KG1 (cell line): ENCODE results near the gene RFC5.
"Not testable (repeated sequence)": the region's sequence is repeated elsewhere in the genome, so short reads cannot be mapped to it uniquely, and the experiment has no call there.

Experiments
- DNase-seq: peaks from one replicate; lab custom pipeline; 2025; lab: John Stamatoyannopoulos, UW

Gene RFC5

DNA sequence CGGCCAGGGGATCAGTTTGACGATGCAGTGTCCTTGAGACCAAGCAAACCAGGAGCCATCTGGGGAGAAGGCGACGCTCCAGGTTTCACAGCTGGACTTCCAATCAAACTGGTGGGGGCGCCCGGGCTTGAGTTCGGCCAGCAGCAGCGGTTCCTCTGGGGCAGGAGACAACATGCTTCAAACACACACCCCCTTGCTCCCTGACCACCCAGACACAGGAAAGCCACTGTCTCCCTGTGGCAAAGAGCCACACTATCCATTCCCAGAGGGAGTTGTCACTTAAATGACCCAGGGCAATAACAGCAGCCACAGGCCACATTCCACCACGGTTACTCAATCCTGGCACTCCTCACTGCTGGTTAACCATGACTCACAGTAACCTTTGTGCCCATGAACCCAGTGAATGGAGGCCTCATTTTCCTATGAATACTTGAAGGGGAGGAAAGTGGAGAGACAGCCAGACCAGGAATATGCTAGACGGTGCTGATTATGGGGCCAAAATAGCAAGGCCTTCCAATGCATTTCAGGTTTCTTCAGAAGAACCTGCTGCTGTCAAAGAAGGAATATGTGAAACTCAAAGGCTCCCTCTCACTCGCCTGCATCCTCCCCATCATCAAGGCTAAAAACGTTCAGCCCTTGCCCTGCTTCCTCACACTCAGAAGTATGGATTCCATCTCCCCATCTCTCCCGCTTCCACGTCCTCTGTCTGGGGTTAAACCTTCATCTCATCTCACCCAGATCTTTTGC lies 36.0 kb downstream of the RFC5 start:
- DNase-seq = no peak

DNA sequence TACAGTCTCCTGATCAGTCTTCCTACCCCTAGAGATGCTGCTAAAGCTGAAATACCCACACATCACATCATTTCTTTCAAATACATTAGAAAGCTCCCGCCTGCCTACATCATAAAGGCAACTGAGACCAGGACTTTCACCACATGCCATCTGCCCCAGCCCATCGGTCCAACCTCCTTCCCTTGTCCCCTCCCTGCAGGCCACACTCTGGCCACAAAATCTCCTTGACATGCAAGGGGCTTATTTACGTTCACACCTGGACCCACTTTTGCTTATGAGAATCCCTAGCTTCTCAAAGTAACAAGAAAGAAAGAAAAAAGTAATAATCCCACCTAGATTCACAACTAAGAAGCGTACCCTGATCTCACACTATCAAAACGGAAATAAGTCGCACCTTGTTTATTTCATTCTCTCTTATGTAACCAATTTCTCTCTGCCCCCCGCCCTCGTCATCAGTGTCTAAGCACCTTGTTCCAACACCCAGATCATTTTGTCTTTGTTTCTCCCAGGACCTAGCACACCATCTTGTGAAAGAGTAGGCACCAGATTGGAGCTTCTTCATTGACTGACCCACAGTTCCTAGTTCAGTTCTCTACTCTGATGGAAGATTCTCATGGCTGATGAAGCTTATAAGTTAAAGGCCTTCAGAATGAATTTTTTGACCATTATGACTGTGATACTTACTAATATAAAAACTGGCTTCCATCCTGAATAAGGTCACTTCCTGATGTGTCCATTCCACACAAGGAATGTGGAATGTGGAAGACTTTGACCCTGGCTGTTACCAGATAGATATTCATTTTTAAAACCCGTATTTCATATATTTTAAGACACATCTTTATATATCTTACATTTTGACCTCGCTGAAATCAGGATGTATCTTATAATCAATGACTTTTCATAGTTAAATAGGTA lies 36.8 kb downstream of the RFC5 start:
- no peak for DNase-seq

DNA sequence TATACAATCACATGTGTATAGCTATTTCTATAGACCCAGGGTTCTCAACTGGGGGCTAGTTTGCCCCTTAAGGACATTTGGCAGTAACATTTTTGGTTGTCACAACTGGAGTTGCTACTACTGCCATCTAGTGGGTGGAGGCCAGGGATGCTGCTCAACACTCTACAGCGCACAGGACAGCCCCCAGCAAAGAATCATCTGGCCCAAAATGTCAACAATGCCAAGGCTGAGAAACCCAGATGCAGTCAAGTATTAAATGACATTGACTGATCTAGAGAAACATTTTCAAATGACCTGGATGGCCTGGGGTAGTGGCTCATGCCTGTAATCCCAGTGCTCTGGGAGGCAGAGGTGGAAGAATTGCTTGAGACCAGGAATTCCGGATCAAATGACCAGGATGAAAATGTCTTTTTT lies 38.6 kb downstream of the RFC5 start:
- DNase-seq = peak; percentile 59

DNA sequence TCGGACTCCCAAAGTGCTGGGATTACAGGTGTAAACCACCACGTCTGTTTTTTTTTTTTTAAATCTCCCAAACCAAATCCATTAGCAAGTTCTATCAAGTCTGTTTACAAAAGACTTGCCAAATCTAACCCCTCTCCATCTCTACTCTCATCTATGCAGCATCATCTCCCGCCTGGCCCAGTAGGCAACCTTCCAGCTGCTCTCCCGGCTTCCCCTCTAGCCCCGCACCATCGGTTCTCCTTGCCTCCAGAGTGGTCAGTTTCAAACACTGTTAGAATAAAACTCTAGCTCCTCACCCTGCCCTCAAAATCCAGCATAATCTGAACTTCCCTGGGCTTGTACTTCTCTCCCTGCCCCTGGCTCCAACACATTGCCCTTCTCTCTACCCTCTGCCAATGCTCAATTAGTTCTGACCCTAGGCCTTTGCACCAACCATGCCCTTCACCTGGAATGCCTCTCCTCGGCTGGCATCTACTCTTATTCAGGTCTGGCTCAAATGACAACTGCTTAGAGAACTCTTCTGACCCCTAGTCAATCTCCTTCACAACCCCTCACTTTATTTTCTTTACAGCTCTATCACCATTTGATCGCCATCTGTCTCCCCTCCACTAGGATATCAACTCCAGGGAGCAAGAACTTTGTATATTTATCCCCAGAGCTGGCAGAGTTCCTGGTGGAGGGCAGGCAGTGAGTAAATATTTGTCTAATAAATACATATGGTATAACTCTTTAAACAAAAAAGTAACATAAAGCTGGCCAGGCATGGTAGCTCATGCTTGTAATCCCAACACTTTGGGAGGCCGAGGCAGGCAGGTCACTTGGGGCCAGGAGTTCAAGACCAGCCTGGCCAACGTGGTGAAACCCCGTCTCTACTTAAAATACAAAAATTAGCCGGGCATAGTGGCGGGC lies 39.6 kb downstream of the RFC5 start:
- no peak for DNase-seq

DNA sequence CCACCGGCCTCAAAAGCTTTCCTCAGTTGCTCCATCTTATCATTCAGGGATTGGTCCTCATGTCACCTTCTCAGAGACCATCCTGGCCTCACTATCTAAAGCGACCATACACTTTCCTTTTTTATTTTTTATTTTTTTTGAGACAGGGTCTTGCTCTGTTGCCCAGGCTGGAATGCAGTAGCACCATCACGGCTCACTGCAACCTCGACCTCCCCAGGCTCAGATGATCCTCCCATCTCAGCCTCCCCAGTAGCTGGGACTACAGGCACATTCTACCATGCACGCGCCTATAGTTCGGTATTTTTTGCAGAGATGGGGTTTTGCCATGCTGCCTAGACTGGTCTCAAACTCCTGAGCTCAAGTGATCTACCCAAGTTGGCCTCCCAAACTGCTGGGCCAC lies 41.7 kb downstream of the RFC5 start:
- no peak for DNase-seq

DNA sequence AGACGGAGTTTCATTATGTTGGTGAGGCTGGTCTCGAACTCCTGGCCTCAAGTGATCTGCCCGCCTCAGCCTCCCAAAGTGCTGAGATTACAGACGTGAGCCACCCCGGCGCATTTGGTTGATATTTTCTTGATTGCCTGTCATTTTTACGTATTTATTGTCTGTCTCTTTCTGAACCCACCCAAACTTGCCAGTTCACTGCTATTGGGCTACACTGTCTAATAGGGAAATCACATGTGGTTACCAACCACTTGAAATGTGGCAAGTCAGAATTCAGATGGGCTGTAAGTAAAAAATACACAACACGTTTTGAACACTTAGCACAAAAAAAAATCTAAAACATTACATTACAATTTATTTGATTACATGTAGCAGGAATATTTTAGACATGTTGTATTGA lies 42.4 kb downstream of the RFC5 start:
- DNase-seq = no peak

DNA sequence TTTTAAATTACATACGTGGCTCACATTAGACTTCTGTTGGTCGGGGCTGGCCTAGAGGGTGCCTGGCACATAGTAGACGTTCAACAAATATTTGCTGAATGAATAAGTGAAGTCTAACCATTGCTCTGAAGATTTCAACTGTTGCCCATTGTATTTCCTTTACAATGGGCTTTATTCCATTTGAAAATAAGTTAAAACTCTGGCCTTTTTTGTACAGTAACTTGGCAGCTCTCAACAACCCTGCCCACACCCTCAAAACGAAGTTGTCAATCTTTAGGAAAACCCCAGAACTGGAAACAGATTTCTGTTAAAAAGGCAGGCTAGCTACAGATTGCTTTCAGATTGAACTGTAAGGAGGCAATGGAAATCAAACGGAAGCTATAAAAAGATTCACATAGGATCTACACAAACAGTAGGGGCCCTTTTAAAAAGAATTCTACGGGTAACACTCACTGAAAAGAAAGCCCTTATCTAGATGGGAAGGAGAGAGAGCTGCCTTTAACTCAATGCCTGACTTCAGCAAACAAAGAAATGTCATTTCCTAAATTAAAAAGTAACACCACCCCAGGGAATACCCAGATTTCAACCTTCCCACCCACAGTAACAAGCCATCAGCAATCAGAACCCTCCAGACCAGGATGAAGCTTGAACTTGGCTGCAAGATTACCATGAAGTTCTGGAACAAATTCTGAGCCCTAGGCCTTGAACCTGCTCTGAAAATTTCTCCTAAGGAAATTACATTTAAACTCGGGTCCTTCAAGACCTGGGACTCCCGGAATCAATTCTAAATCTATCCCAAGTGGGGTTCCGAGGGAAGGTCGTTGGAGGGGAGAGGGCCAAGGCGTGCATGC lies 43.1 kb downstream of the RFC5 start:
- DNase-seq = no peak

DNA sequence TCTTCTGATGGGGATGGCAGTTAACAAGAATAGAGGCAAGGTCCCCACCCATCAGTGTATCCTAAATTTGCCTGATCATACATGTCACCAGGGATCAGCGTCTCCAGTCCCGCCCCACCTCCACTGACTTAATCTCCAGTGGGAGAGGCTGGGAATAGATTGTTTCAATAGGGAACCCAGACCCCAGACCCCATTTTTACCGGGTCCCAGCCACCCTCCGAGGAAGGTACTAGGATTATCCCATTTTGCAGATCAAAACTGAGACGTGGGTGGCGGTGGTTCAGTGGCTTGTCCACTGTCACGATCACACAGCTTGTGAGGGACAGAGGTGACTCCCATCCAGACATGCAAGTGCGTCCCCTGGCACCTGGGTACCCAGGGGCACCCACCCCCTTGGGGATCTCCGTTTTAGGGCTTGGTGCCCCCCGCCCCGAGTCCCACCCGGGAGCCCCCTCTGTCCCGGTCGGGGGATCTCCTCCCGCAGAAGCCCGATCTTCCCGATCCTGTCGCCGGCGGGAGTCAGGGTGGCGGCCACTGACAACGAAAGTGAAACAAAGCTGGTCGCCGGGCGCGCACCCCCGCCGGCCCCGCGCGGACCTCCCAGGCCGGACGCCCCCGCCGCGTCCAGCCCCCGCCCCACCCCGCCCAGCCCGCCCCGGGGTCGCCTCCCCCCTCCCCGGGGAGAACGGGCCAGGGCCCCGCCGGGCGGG lies 44.0 kb downstream of the RFC5 start:
- no peak for DNase-seq

DNA sequence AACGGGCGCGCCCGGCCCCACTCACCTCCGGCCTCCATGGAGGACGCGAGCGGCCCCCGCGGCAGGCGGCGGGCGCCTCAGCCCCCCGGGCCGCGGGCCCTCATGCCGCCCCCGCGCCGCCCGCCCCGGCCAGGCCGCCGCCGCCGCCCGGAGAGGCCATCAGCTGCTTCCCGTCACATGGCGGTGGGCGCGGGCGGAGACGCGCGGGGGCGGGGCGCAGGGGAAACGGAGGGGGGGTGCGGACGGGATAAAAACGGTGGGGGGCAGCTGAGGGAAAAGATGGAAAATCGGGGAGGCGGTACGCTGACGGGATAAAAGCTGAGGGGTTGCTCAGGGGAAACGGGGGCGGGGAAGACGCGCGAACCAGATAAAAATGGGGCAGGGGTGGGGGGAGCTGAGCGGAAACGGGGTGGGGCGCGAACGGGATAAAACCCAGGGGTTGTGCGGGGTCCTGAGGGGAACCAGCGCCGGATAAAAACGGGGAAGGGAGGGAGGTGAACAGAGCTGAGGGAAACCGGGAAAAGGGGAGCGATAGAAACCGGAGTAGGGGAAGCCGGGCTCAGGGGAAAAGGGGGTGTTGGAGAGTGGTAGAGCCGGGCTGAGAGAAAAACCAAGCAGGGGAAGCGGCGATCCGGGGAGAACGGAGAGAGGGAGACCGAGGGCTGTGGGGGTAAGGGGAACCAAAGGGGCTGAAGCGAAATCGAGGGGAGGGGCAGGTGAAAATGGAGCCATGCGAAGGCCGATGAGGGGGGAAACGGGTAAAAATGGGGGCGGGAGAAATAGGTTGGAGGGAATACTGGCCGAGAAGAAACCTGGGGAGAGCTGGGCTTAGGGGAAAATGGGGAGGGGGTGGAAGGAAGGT lies 44.7 kb downstream of the RFC5 start, which contains the start of gene WSB2:
Gene WSB2, minus strand, starts transcription at position 169 of the 862 bp plus-strand sequence. Its CDS starts 131 bp downstream, at position 38.
- DNase-seq = no peak

DNA sequence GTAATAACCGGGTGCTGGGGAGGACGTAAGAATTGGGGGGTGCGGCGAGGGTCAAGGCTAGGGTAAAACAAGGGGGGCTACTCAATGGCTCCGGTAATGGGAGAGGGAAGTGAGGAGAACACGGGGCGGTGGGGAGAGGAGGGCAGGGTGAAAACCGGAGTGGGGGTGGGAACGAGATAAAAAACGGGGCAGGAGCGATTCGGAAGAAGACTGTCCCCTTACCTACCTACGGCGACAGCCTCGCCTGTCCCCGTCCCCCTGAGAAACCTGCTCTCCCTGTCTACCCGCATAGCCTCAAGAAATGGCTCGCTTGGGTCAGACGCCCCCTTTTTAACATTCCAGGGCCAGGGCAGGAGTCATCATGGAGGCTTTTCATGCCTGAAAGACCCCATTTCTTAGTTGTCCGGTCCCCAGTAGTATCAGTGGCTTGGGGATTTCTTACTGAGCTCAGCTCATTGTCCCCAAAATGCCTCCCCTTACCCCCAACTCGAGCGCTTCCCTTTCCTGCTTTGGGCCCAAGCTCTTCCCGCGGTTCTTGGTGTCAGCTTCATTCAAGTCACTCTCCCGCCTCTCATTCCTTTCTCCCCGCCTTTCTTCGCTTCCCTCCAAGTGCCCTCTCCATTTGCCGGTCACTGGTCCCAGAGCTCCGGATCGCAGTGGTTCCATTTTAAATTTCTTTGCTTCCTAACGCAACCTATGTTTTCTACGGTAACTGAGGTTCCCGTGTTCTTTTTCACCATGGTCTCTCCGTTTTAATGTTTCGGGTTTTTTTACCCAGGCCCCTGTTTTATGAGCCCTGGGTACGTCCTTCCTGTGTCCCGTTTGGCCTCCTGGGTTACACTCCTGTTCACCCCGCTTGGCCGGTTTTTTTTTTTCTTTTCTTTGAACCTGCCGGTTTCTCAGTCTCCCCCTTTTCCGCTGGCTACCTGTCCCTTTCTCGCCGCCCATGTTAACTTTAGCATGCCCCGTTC lies 45.7 kb downstream of the RFC5 start:
- no peak for DNase-seq

DNA sequence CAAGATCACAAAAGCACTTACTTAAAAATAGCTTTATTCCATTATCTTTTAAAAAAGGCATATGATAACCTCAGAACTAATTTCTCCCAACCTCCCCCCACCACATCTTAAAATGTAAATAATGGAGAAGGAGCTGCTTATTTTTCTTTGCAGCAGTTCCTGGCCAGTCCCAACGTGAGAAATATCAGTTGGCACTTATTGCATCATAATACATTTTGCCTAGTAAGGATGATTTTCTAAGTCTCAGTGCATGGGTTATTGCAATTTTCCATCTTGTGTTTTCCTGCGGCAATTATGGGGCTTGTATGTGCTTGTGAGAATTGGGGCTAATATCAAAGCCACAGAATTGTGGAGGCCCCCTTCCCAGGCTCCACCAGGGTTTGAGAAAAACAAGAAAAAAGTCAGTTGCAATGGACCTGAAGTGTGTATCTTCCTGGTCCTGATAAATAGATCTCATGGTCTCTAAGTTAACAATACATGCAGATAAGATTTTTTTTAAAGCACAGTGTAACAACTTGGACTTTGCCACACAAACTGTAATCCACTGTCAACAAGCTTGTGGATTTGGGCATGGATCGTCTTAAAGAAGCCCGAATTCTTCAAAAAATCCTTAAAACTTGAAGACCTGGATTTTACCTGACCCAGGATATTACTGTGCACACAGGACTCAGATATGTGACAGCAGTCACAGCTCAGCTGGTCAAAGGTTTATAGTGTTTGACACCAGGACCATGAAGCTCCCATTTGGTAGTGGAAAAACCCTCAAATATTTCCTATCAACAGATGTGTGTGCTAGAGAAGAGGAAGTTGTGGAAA lies 47.3 kb downstream of the RFC5 start:
- DNase-seq = no peak

DNA sequence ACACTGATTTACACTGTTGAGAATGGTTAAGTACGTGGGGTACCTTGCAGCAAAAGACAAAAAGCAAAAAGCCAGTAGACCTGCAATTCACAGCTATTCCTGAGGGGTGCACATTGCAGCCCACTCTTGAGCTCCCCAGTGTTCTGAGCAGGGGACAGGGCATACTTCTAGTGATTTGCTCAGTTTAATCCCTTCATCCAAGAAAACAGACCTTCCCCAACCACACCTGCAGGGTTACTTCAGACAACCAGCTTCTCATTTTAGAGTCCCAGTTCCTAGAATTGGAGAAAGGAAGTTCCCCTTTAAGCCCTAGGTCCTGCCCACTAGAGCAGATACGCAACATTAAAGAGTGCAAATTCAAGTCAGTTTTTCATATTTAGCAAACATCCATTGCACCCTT lies 48.1 kb downstream of the RFC5 start:
- peak; percentile 16 for DNase-seq

DNA sequence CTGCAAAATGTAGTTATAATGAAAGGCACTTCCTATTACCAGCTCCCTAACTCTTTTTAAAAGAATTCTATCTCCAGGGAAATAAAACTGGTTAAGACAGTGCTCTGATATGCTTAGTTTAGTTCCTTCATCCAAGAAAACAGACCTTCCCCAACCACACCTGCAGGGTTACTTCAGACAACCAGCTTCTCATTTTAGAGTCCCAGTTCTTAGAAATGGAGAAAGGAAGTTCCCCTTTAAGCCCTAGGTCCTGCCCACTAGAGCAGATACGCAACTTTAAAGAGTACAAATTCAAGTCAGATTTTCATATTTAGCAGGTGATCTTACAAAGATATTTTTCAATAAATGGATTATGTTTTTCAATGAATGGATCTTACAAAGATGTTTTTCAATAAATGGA lies 48.9 kb downstream of the RFC5 start:
- DNase-seq = no peak

DNA sequence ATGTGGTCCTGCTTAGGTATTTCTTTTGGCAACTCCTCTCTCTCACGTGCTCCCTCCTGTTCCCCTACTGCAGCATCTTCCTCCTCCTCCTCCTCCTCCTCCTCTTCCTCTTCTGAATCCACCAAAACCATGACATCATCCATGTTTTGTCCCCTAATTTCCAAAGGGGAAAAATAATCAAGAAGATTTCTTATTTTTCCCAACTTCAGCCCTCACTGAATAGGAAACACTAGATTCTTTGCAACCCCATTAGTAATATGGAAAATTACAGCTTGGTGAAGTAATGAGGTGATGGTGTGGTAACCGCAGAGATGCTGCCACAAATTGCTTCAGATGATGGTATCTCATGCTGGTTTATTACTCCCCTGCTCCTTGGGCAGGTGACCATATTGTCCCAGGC lies 51.9 kb downstream of the RFC5 start:
- no peak for DNase-seq

DNA sequence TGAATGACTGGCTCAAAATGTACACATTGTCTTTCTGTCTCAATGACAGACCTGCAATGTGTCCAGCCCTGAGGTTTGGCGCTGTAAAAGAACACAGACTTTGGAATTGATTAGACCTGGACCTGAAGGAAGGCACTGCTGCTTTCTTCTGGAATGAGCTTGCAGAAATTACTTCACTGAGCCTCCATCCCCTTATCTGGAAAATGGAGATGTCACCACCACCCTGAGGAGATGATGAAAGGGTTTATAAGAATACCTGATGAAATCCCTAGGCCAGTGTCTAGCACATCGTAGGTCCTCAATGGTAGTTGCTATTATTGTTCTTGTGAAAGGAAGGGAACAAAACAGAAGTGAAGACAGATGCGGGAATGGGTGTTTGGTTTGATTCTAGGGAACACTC lies 54.1 kb downstream of the RFC5 start:
- DNase-seq = no peak

DNA sequence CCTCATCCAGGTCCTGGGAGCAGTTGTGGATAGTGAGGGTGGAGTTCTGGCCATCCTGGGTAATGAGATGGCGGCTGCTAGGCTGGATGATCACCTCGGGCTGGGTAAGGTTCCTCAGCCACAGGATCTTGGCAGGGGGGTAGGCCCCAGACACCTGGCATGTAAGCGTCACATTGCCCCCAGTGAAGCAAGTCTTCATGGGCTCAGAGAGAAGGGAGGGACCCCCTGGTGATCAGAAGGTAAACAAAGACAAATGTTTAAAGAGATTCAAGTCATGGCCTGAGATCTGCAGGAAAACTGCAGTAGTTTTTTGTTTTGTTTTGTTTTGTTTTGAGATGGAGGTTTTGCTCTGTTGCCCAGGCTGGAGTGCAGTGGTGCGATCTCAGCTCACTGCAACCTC lies 57.3 kb downstream of the RFC5 start:
- no peak for DNase-seq

DNA sequence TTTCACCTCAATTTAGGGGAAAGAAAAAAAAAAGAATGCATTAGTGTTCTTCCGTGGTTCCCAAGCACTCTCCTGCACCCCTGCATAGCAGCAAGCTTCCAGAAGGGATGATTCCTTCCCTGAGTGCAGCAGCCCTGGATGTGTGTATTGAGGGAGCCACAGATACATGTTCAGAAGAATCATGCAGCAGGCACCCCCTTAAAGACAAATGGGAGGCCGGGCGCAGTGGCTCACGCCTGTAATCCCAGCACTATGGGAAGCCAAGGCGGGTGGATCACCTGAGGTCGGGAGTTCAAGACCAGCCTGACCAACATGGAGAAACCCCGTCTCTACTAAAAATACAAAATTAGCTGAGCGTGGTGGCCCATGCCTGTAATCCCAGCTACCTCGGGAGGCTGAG lies 65.0 kb downstream of the RFC5 start:
- DNase-seq = not testable (repeated sequence)
